BJ (cell line): Measurements from ENCODE around the gene TAMM41. TPM values are rescaled to one million over a fixed set of nuclear protein-coding genes. Genes with fewer than 3 reads are reported as not detected.

Source experiments
- CTCF ChIA-PET: fragments of 350-600 bp; formaldehyde crosslinking; extraction: SDS; loops from one replicate; lab custom pipeline; 2021; ENCODE audit warnings: antibody characterized with exemption, inconsistent platforms; lab: Yijun Ruan, JAX
- POLR2A ChIA-PET: fragments of 300-600 bp; sonication (Branson Sonifier 250); formaldehyde crosslinking; extraction: SDS; loops from one replicate; lab custom pipeline; 2021; ENCODE audit warnings: antibody characterized with exemption; lab: Charles Lee
- DNase-seq: peaks from one replicate; pipeline ENCODE4 v3.0.0-alpha.2; 2011; ENCODE audit warnings: low read depth
- H3K27me3 ChIP-seq: 2 replicates; pipeline ENCODE4 v1.6.0; 2011; ENCODE audit warnings: low read length; ENCODE audit not compliant: control insufficient read depth, insufficient read depth
- H3K36me3 ChIP-seq: 2 replicates; pipeline ENCODE4 v1.5.1; 2011; ENCODE audit warnings: low read length; ENCODE audit not compliant: control insufficient read depth, insufficient read depth
- H3K4me3 ChIP-seq: 2 replicates; pipeline ENCODE4 v1.5.1; 2011; ENCODE audit warnings: low read depth, mild to moderate bottlenecking, control low read depth, low read length
- polyA plus RNA-seq: library from polyadenylated mRNA; depleted of rRNA; stranded (reverse); fragments of >200 nt; gene quantifications from 2 replicates; pipeline ENCODE4 v1.2.3, GENCODE V29; 2011
- TF ChIP-seq, protein P1 (sequence below): IDR thresholded peaks from 2 replicates; pipeline ENCODE4 v1.5.1; 2011; ENCODE audit warnings: low read depth, mild to moderate bottlenecking, control low read depth, inconsistent platforms, low read length, moderate library complexity; ENCODE audit not compliant: insufficient read depth

The TAMM41 gene
- polyA plus RNA-seq, 1 experiment, result 10.0 TPM

DNA sequence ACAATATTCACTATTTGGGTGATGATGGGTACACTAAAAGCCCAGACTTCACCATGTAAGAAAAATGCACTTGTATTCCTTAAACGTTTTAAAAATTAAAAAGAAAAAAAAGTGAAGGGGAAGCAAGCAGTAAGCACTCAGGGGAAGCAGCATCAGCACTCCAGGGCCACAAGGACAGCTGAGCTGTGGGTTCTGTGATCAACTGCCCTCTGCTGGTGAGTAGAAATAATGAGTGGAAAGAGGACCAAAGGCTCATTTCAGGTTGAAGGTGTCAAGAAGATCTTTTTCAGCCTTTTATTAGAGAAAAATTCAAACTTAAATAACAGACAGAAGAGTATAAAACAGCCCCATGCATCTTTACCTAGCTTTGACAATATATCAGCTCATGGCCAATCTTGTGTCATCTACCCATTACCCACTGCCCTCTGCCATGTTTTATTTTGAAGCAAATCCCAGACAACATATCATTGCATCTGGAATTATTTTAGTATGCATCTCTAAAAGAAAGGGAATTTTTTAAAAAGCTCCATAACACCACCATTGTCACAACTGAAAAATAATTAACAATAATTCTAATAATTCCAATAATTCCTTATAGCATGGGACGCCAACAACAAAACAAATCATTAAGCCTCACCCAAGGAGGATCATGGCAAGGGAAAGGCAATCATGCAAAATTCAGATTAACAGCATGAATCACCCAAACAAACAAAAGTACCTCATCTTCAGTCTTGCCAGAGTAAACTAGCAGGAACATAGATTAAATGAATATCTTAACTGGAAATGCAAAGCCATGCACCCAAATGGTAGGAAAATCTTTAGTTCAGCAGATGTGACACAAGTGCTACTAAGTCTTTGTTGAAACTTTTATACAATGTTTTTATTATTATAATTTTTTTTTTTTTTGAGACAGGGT is 42.5 kb downstream of the TAMM41 start:
- H3K36me3 ChIP-seq, result peaks cover 2% of the 10 kb centered on the region
- ChIA-PET POLR2A (no interaction called here), CTCF (interaction anchor here (0.6 to 4.5 kb wide), 20 partner anchors 8 to 428 kb away, joined by 3 to 23 read pairs (median 3); no protein-coding TSS in a partner anchor)
- no peak overlapping the region for H3K4me3 ChIP-seq
- TF ChIP-seq, protein P1, sequence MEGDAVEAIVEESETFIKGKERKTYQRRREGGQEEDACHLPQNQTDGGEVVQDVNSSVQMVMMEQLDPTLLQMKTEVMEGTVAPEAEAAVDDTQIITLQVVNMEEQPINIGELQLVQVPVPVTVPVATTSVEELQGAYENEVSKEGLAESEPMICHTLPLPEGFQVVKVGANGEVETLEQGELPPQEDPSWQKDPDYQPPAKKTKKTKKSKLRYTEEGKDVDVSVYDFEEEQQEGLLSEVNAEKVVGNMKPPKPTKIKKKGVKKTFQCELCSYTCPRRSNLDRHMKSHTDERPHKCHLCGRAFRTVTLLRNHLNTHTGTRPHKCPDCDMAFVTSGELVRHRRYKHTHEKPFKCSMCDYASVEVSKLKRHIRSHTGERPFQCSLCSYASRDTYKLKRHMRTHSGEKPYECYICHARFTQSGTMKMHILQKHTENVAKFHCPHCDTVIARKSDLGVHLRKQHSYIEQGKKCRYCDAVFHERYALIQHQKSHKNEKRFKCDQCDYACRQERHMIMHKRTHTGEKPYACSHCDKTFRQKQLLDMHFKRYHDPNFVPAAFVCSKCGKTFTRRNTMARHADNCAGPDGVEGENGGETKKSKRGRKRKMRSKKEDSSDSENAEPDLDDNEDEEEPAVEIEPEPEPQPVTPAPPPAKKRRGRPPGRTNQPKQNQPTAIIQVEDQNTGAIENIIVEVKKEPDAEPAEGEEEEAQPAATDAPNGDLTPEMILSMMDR, result peak; percentile 77
- DNase-seq, result no peak
- no peaks in the 10 kb centered on the region for H3K27me3 ChIP-seq

DNA sequence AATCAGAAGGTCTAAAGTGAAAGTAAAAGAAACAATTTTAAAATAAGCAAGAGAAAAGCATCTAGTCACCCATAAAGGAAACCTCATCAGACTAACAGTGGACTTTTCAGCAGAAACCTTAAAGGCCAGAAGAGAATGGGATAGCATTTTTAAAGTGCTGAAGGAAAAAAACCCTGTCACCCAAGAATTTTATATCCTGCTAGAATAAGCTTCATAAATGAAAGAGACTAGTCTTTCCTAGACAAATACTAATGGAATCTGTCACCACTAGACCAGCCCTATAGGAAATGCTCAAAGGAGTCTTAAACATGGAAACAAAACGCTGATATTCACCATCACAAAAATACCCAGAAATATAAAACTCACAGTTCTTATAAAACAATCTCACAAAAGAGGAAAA is 46.9 kb downstream of the TAMM41 start:
- DNase-seq, result no peak
- no peak overlapping the region for H3K4me3 ChIP-seq
- CTCF ChIA-PET, result interaction anchor here (1.1 to 1.6 kb wide), 2 partner anchors 24 to 26 kb away, joined by 3 to 4 read pairs; no protein-coding TSS in a partner anchor
- POLR2A ChIA-PET, result no interaction called here
- H3K27me3 ChIP-seq, result no peaks in the 10 kb centered on the region
- no peaks in the 10 kb centered on the region for H3K36me3 ChIP-seq
- TF ChIP-seq, protein P1, result no peak

- CTCF ChIA-PET, result interaction anchor here (1.0 to 1.6 kb wide), 4 partner anchors 10 to 416 kb away, joined by 3 to 8 read pairs (median 3); no protein-coding TSS in a partner anchor
Measured at GRCh38 chr3:11794927-11795326, 51.8 kb downstream of the TAMM41 start.

GRCh38 chr3:11791339-11792200 is 55.1 kb downstream of the TAMM41 start:
- Histone ChIP-seq H3K4me3 (no peak overlapping the region), H3K36me3 (peaks cover 9% of the 10 kb centered on the region), H3K27me3 (no peaks in the 10 kb centered on the region)
- TF ChIP-seq, protein P1, result no peak
- no peak for DNase-seq
- CTCF ChIA-PET, result interaction anchor here (0.6 to 0.9 kb wide), 2 partner anchors 11 to 569 kb away, joined by 4 to 5 read pairs; no protein-coding TSS in a partner anchor
- POLR2A ChIA-PET, result no interaction called here

More at GRCh38 chr3:11794927-11795326, 51.8 kb downstream of the TAMM41 start:
- POLR2A ChIA-PET, result no interaction called here
- DNase-seq, result no peak
- TF ChIP-seq, protein P1, result no peak
- H3K4me3 ChIP-seq, result no peak overlapping the region
- H3K36me3 ChIP-seq, result 0 out of 2 replicates have a peak, but pooled peaks cover 1% of the 10 kb centered on the region
- H3K27me3 ChIP-seq, result no peaks in the 10 kb centered on the region
